ENCODE data around the gene DET1. TPM values are rescaled to one million over a fixed set of nuclear protein-coding genes. Genes with fewer than 3 reads are reported as not detected.
"Not testable (repeated sequence)": the region's sequence is repeated elsewhere in the genome, so short reads cannot be mapped to it uniquely, and the experiment has no call there.

DET1 gene
- polyA plus RNA-seq, 12 donors: 4.7 to 13.4 (median 10.4) TPM; not detected in 1

DNA sequence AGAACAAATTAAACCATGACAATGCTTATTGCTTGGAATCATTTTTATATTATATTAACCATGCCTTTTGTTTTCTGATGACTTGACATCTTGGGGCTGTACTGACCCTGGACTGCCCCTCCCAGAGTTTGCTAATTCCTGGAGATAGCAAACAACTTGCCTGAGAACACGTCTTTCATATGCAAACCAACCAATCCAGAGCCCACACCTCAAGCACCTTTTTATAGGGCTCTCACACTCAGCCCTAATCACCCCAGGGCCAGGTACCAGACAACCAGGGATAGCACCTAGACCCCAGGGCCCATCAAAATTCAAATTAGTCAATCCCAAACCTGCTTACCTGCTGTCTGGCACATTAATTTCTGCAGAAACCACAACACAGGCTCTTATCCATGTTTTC is 42.0 kb downstream of the DET1 start:
- DNase-seq: no peak

DNA sequence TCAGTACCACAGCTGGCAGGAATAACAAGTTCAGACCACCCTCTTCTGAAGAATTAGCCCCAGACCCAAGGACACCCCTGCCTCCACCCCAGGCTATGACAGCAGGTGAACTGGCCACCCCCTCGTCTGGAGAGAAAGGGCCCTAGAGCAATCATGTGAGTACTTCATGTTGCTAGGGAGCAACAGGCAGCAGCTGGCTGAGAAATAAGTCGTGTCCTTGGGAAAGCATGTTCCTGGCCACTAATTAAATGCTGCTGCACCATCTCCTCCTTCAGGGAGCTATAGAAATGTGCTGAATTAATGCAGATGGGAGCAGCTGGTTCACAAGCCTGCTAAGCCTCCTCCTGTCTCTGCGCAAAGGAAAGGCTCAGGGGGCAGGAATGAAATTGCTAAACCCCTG is 47.5 kb downstream of the DET1 start:
- no peak for DNase-seq

- DNase-seq: no peak
Observed at GRCh38 chr15:88497109-88497765, 49.2 kb downstream of the DET1 start.

DNA sequence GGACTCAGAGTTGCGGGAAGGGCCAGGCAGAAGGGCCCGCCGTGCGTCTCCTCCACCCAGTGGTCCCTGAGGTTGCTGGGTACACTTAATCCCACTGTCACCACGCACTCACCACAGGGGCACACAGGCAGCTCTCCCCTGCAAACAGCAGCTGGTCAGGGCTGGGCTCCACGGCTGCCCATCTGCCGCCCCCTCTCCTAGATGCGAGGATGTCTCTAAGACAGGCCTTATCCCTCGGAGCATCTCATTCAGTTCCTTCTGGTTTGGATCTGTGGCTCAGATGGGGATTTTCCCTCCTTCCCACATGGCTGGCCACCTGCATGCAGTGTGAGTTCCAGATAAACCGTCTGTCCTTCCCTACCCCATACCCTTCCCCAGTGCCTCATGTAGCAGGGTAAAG is 52.6 kb downstream of the DET1 start:
- no peak for DNase-seq

- DNase-seq: no peak
Observed at GRCh38 chr15:88491158-88491557, 55.3 kb downstream of the DET1 start.

- DNase-seq: no peak
Observed at GRCh38 chr15:88490036-88490435, 56.4 kb downstream of the DET1 start.

GRCh38 chr15:88489321-88489720 is 57.2 kb downstream of the DET1 start:
- no peak for DNase-seq

- no peak for DNase-seq
Observed at GRCh38 chr15:88487796-88488523, 58.5 kb downstream of the DET1 start.

DNA sequence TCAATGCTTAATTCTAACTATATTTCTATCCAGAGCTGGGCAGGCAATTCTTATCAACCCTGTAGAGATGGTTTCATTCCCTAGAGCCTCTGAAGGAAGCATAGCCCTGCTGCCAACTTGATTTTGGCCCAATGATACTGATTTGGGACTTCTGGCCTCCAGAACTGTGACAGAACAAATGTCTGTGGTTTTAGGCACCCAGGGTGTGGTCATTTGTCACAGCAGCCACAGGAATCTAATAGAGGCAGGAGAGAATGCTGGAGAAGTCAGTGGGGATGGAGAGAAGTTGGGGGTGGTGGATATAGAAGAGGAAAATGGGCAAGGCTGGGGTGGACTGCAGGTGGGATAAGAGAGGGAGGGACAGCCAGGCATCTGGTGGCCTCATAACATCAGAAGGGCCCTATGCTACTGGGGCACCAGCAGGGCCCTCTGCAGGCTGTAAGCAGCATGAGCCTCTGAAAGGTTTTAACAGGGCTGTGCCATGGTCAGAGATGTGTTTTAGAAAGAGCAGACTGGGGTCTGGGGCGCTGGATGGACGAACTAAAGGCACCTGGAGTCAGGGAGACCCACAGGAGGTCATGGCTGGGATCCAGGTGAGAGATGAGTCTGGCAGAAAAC is 59.2 kb downstream of the DET1 start:
- no peak for DNase-seq

GRCh38 chr15:88484682-88485331 is 61.7 kb downstream of the DET1 start:
- DNase-seq: no peak

DNA sequence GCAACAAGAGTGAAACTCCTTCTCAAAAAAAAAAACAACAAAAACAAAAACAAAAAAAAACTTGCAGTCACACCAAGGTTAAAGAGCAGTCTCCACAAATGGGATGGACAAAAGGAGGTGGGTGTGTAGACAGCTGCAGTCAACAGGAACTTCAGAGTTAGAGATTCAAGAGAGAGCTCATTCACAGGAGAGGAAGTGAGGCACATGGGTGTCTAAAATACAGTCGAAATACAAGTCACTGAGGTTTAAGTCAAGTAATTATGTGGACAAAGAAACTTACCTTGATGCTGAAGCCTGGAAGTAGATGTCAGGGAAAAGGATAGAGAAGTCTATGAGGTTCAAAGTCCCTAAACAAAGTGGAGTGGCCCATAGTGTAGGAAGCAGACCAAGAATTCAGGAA is 64.2 kb downstream of the DET1 start:
- no peak for DNase-seq

- no peak for DNase-seq
Observed at GRCh38 chr15:88480981-88481380, 65.5 kb downstream of the DET1 start.

- DNase-seq: no peak
Observed at GRCh38 chr15:88479169-88479568, 67.3 kb downstream of the DET1 start.

DNA sequence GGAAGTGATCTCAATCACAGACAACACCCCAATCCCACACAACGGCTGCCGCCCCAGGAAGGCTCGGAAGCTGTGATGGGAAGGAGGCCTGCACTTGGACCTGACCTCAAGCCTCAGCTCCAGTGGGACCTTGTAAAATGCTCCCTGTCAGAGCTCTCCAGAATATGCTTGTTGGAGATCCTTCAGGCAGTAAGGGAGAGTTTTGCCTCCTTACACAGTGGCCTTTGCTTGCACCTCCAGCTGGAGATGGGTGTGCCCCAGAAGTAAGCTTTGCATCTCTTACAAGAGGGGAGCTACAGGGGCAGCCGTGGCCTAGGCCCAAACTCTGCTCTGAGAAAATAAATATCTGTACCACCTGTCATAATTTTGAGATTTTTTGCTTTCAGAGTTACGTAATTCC is 68.6 kb downstream of the DET1 start:
- DNase-seq: no peak

DNA sequence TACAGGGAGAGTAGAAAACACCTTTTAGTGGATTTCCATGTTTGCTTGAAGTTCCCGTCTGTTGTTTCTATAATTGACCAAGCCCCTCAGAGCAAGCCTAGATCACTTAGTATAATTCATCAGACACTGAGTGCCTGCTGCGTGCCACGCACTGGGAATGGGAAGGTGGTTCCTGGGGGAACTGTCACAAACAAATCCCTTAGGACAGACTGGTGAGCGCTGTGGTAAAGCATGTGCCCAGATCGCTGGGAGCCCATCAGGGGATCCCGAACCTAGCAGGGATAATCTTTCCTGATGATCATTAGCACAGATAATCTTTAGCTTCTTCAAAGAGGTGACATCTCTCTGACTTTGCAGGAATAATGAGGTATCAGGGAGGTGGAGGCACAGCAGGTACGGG is 69.4 kb downstream of the DET1 start:
- no peak for DNase-seq

- peak; percentile 26 for DNase-seq
Observed at GRCh38 chr15:88476635-88477060, 69.8 kb downstream of the DET1 start.

DNA sequence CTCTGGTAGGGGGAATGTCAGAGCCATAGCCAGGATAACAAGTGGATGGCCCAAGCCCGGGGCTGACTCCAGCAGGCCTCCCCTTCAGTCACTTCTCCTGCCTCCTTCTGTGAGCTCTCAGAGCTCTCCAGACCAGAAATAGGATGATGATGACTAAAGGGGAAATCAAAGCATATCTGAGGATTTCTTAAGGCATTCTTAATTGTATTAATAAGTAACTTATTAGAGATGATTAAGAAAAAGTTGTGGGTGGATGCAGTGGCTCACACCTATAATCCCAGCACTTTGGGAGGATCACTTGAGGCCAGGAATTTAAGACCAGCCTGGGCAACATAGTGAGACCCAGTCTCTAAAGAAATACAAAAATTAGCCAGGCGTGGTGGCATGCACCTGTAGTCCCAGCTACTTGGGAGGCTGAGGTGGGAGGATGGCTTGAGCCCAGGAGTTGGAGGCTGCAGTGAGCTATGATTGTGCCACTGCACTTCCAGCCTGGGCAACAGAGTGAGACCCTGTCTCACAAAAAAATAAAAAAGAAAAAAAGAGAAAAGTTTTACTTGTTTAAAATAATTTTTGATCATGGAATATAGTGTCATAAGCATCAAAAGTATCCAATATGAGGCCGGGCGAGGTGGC is 72.7 kb downstream of the DET1 start:
- not testable (repeated sequence) for DNase-seq

DNA sequence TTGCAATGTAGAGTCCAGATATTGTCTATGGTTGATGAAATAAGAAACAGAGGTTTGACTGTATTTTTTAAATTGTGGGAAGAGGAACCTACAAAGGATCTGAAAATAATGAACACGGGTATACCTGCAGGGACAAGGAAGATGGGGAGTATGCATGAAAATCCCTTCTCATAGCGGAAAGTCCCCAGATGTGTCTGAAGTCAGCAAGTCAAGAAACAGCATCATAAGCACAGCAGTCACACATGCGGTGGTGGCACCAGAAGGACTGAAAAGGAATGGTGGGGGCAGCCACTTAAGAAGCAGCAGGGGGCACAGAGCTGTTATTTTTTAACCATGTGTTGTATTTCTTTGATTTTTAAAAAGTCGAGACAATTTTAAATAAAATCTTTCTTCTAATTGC is 74.3 kb downstream of the DET1 start:
- DNase-seq: no peak

- DNase-seq: no peak
Observed at GRCh38 chr15:88470625-88471372, 75.7 kb downstream of the DET1 start.

- DNase-seq: no peak
Observed at GRCh38 chr15:88469321-88469720, 77.2 kb downstream of the DET1 start.

- not testable (repeated sequence) for DNase-seq
Observed at GRCh38 chr15:88468721-88469120, 77.8 kb downstream of the DET1 start.
